H9 (cell line): Measurements from ENCODE around the gene RAB3IL1. TPM values are rescaled to one million over a fixed set of nuclear protein-coding genes. Genes with fewer than 3 reads are reported as not detected.

Experiments used
- DNase-seq: peaks from one replicate; pipeline ENCODE4 v3.0.0-alpha.2; 2017
- H2AFZ ChIP-seq: one replicate; pipeline ENCODE4 v1.6.1; 2013; ENCODE audit warnings: mild to moderate bottlenecking, low read length, control low read depth, moderate library complexity
- H2AK5ac ChIP-seq: 2 replicates; pipeline ENCODE4 v1.6.1; 2013; ENCODE audit warnings: low read length, control low read depth, mixed read lengths; ENCODE audit not compliant: insufficient read length
- H2BK120ac ChIP-seq: one replicate; pipeline ENCODE4 v1.6.1; 2013; ENCODE audit warnings: low read depth, mild to moderate bottlenecking, low read length, control low read depth, inconsistent platforms; ENCODE audit not compliant: poor library complexity, severe bottlenecking
- H2BK12ac ChIP-seq: 2 replicates; pipeline ENCODE4 v1.6.1; 2013; ENCODE audit warnings: low read length, control low read depth, mixed read lengths, low read depth; ENCODE audit not compliant: insufficient read length
- H2BK15ac ChIP-seq: 2 replicates; pipeline ENCODE4 v1.6.1; 2013; ENCODE audit warnings: low read depth, low read length, control low read depth
- H2BK20ac ChIP-seq: one replicate; pipeline ENCODE4 v1.6.1; 2013; ENCODE audit warnings: low read depth, mild to moderate bottlenecking, low read length, control low read depth, inconsistent platforms; ENCODE audit not compliant: poor library complexity, severe bottlenecking
- H2BK5ac ChIP-seq: 2 replicates; pipeline ENCODE4 v1.6.1; 2013; ENCODE audit warnings: low read length, control low read depth, mixed read lengths; ENCODE audit not compliant: insufficient read length
- H3K14ac ChIP-seq: 2 replicates; pipeline ENCODE4 v1.6.1; 2013; ENCODE audit warnings: low read length, control low read depth; ENCODE audit not compliant: insufficient read depth
- H3K18ac ChIP-seq: 2 replicates; pipeline ENCODE4 v1.6.1; 2013; ENCODE audit warnings: low read depth, mild to moderate bottlenecking, mixed read lengths, low read length, control low read depth; ENCODE audit not compliant: insufficient read length
- H3K23ac ChIP-seq: 2 replicates; pipeline ENCODE4 v1.6.1; 2013; ENCODE audit warnings: low read length, control low read depth, mixed read lengths, low read depth; ENCODE audit not compliant: insufficient read length
- H3K23me2 ChIP-seq: 2 replicates; pipeline ENCODE4 v1.6.1; 2013; ENCODE audit warnings: low read depth, mild to moderate bottlenecking, mixed read lengths, low read length, control low read depth; ENCODE audit not compliant: insufficient read length, poor library complexity, severe bottlenecking
- H3K27ac ChIP-seq: 2 replicates; pipeline ENCODE4 v1.5.1; 2013; ENCODE audit warnings: low read length, control low read depth, mixed read lengths, low read depth; ENCODE audit not compliant: insufficient read length
- H3K27me3 ChIP-seq: 2 replicates; pipeline ENCODE4 v1.6.1; 2013; ENCODE audit warnings: low read length, control low read depth, inconsistent platforms; ENCODE audit not compliant: insufficient read depth
- H3K4ac ChIP-seq: 2 replicates; pipeline ENCODE4 v1.6.1; 2013; ENCODE audit warnings: low read depth, mild to moderate bottlenecking, control low read depth, inconsistent platforms, low read length, moderate library complexity
- H3K4me1 ChIP-seq: 2 replicates; pipeline ENCODE4 v1.6.1; 2013; ENCODE audit warnings: low read length, control low read depth, inconsistent platforms; ENCODE audit not compliant: insufficient read depth
- H3K4me2 ChIP-seq: 2 replicates; pipeline ENCODE4 v1.6.1; 2013; ENCODE audit warnings: low read length, control low read depth, mixed read lengths; ENCODE audit not compliant: insufficient read length, insufficient read depth
- H3K56ac ChIP-seq: 2 replicates; pipeline ENCODE4 v1.6.1; 2013; ENCODE audit warnings: low read depth, mild to moderate bottlenecking, mixed read lengths, low read length, control low read depth; ENCODE audit not compliant: insufficient read length
- H3K79me1 ChIP-seq: 2 replicates; pipeline ENCODE4 v1.6.1; 2013; ENCODE audit warnings: low read depth, mild to moderate bottlenecking, moderate library complexity, low read length, control low read depth, inconsistent platforms; ENCODE audit not compliant: insufficient read depth, poor library complexity, severe bottlenecking
- H3K79me2 ChIP-seq: 2 replicates; pipeline ENCODE4 v1.6.1; 2013; ENCODE audit warnings: low read length, control low read depth, inconsistent platforms; ENCODE audit not compliant: insufficient read depth
- H3K9ac ChIP-seq: 2 replicates; pipeline ENCODE4 v1.6.1; 2013; ENCODE audit warnings: low read length, control low read depth, mixed read lengths; ENCODE audit not compliant: insufficient read length; ENCODE audit errors: extremely low read depth
- H3K9me3 ChIP-seq: one replicate; pipeline ENCODE4 v1.6.1; 2013; ENCODE audit warnings: low read depth, low read length, inconsistent platforms; ENCODE audit not compliant: control insufficient read depth
- H3T11ph ChIP-seq: one replicate; pipeline ENCODE4 v1.6.1; 2013; ENCODE audit warnings: mild to moderate bottlenecking, low read length, control low read depth, inconsistent platforms
- H4K20me1 ChIP-seq: one replicate; pipeline ENCODE4 v1.6.1; 2013; ENCODE audit not compliant: control insufficient read depth, insufficient read length, insufficient read depth
- H4K5ac ChIP-seq: 2 replicates; pipeline ENCODE4 v1.6.1; 2013; ENCODE audit warnings: low read depth, mild to moderate bottlenecking, mixed read lengths, low read length, control low read depth; ENCODE audit not compliant: insufficient read length
- H4K8ac ChIP-seq: replicated peaks from 2 replicates; pipeline ENCODE4 v1.6.1; 2013; ENCODE audit warnings: low read length, control low read depth, mixed read lengths, low read depth; ENCODE audit not compliant: insufficient read length
- H4K91ac ChIP-seq: 2 replicates; pipeline ENCODE4 v1.6.1; 2013; ENCODE audit warnings: low read depth, mild to moderate bottlenecking, moderate library complexity, mixed read lengths, low read length, control low read depth; ENCODE audit not compliant: insufficient read length
- H3K27ac Mint-ChIP-seq, 3 experiments: 2 replicates in 2 of 3; 3 replicates in 1 of 3; pipeline ENCODE4 v1.8.0; 2020 to 2021; ENCODE audit warnings: mixed read lengths in 3 of 3, mild to moderate bottlenecking in 1 of 3, moderate library complexity in 1 of 3
- H3K27me3 Mint-ChIP-seq: 2 replicates; pipeline ENCODE4 v1.8.0; 2021; ENCODE audit warnings: low read depth, mild to moderate bottlenecking, moderate library complexity, mixed read lengths
- H3K36me3 Mint-ChIP-seq, 3 experiments: 2 replicates in 2 of 3; 3 replicates in 1 of 3; pipeline ENCODE4 v1.8.0; 2020 to 2021; ENCODE audit warnings: low read depth in 3 of 3, mixed read lengths in 3 of 3; ENCODE audit not compliant: insufficient read depth in 1 of 3
- H3K4me1 Mint-ChIP-seq, 2 experiments: 2 replicates each; pipeline ENCODE4 v1.8.0; 2020; ENCODE audit warnings: mixed read lengths in 2 of 2
- H3K4me3 Mint-ChIP-seq, 2 experiments: 2 replicates in 1 of 2; 3 replicates in 1 of 2; pipeline ENCODE4 v1.8.0; 2020 to 2021; ENCODE audit warnings: mild to moderate bottlenecking in 2 of 2, mixed read lengths in 2 of 2, moderate library complexity in 1 of 2
- H3K9me3 Mint-ChIP-seq, 2 experiments: 2 replicates in 1 of 2; 3 replicates in 1 of 2; pipeline ENCODE4 v1.8.0; 2020; ENCODE audit warnings: mild to moderate bottlenecking in 2 of 2, mixed read lengths in 2 of 2, moderate library complexity in 1 of 2
- CTCF ChIP-seq: fragments of 200-600 bp; sonication (generic); conservative IDR thresholded peaks from 3 replicates; pipeline ENCODE4 v1.8.0; 2021; ENCODE audit warnings: antibody characterized with exemption, mild to moderate bottlenecking
- WGBS: extraction: QIAGEN DNeasy Blood & Tissue Kit; methylation state at CpG from one replicate; pipeline ENCODE4 v1.1.7; 2013; ENCODE audit warnings: missing lambda C conversion rate, low lambda C conversion rate, mixed read lengths; ENCODE audit not compliant: insufficient read length; ENCODE audit errors: extremely low coverage; 5-methylcytosine and 5-hydroxymethylcytosine counted together
- total RNA-seq: library from RNA; stranded (reverse); gene quantifications from 2 replicates; pipeline ENCODE4 v1.2.1, GENCODE V29; 2021

RAB3IL1 gene
- total RNA-seq, 1 experiment from 2014 or later: 2.4 TPM

DNA sequence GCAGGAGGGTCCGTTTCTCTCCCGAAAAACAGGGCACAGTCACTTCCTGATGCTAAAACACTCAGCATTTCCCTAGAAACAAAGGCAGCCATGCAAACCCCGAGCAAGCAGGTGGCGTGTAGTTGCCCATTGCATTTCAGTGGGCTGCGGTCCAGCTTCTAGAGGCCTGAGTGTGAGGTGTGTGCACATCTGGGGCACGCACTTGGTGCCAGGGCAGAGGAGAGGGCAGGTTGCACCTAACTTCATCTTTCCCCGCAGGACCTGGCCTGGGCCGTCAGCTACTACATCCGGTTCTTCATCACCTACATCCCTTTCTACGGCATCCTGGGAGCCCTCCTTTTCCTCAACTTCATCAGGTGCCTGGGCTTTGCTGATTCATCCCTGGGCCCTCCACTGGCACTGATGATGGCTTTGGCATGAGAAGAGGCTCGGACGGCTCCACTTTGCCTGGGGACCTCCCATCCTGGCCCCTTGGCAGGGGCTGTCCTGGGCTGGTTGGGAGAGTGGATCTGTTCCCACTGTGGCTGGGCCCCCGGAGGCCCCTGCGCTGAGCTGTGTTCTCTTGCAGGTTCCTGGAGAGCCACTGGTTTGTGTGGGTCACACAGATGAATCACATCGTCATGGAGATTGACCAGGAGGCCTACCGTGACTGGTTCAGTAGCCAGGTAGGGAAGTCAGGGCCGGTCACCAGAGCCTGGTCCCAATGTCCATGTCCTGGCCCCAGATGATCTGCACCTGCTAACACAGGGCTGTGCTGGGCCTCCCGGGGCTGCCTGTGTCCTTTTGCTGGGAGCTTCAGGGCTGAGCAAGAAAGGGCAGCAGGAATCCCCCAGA is 54.4 kb downstream of the RAB3IL1 start:
- no peak overlapping the region for H3K23ac ChIP-seq
- H3K79me1 ChIP-seq: no peaks in the 10 kb centered on the region
- no peak overlapping the region for H4K5ac ChIP-seq
- no peaks in the 10 kb centered on the region for H3K9me3 ChIP-seq
- no peaks in the 10 kb centered on the region for H3K79me2 ChIP-seq
- no peaks in the 10 kb centered on the region for H3K27me3 ChIP-seq
- no peak overlapping the region for H3K27ac ChIP-seq
- no peak for DNase-seq
- H3K4ac ChIP-seq: no peak overlapping the region
- H2BK20ac ChIP-seq: no peak overlapping the region
- no peak for TF ChIP-seq CTCF
- no peak overlapping the region for H2BK120ac ChIP-seq
- no peak overlapping the region for H2BK12ac ChIP-seq
- no peak overlapping the region for H3K18ac ChIP-seq
- Mint-ChIP-seq H3K27me3 (no peaks in the 10 kb centered on the region), H3K4me1 (peaks cover 0 to 4% of the 10 kb centered on the region in 2 experiments; a peak in 1 of 4 replicates), H3K4me3 (no peak overlapping the region), H3K9me3 (no peaks in the 10 kb centered on the region), H3K36me3 (peaks cover 50 to 72% (median 69%) of the 10 kb centered on the region in 3 experiments), H3K27ac (no peak overlapping the region)
- H3T11ph ChIP-seq: no peak overlapping the region
- H3K23me2 ChIP-seq: no peaks in the 10 kb centered on the region
- no peak overlapping the region for H3K14ac ChIP-seq
- no CpG with 5 or more reads among the region's 18 CpGs for WGBS
- no peak overlapping the region for H3K4me2 ChIP-seq
- H4K20me1 ChIP-seq: no peaks in the 10 kb centered on the region
- no peak overlapping the region for H2AK5ac ChIP-seq
- no peak overlapping the region for H4K8ac ChIP-seq
- H3K9ac ChIP-seq: no peak overlapping the region
- H2AFZ ChIP-seq: no peak overlapping the region
- no peaks in the 10 kb centered on the region for H3K4me1 ChIP-seq
- no peak overlapping the region for H2BK15ac ChIP-seq
- no peak overlapping the region for H3K56ac ChIP-seq
- no peak overlapping the region for H2BK5ac ChIP-seq
- no peak overlapping the region for H4K91ac ChIP-seq
